Endothelial cell of umbilical vein (primary cell): ENCODE data around the gene PAX6. TPM values are rescaled to one million over a fixed set of nuclear protein-coding genes. Genes with fewer than 3 reads are reported as not detected.

Source experiments
- BruUV-seq: library from RNA; stranded (reverse); fragments of 400-500 nt; replicated peaks from 2 replicates; lab custom pipeline; 2021; lab: Mats Ljungman, UMichigan
- CTCF ChIA-PET: fragments of 300-600, 350-600 bp; sonication (Branson Sonifier 250); formaldehyde crosslinking; loops from one replicate; lab custom pipeline; 2021; ENCODE audit warnings: antibody characterized with exemption, inconsistent platforms; lab: Charles Lee
- POLR2A ChIA-PET: fragments of 300-600, 350-600 bp; sonication (Branson Sonifier 250); formaldehyde crosslinking; loops from one replicate; lab custom pipeline; 2021; ENCODE audit warnings: antibody characterized with exemption, inconsistent platforms; lab: Charles Lee
- DNase-seq: peaks from one replicate; pipeline ENCODE4 v3.0.0-alpha.2; 2011; ENCODE audit warnings: low read depth, low spot score
- FAIRE-seq: peaks from 2 replicates; lab custom pipeline; 2011; peaks lifted over from hg19 to GRCh38; lab: Jason Lieb, UNC
- H2AFZ ChIP-seq: 2 replicates; pipeline ENCODE4 v1.6.0; 2012; ENCODE audit warnings: low read depth, low read length, control low read depth, inconsistent platforms
- H3K27ac ChIP-seq: 2 replicates; pipeline ENCODE4 v1.5.1; 2011; ENCODE audit warnings: low read depth, mild to moderate bottlenecking, control low read depth, low read length, moderate library complexity; ENCODE audit not compliant: insufficient read depth
- H3K27me3 ChIP-seq, 2 experiments: 2 replicates each; pipeline versions ENCODE4 v1.6.0 to v1.6.1; 2011; ENCODE audit warnings: low read length in 2 of 2, mixed read lengths in 1 of 2; ENCODE audit not compliant: control insufficient read depth in 2 of 2, insufficient read depth in 2 of 2
- H3K36me3 ChIP-seq, 2 experiments: 2 replicates in 1 of 2; 3 replicates in 1 of 2; pipeline ENCODE4 v1.5.1; 2011; ENCODE audit warnings: low read length in 2 of 2, mild to moderate bottlenecking in 1 of 2, moderate library complexity in 1 of 2; ENCODE audit not compliant: control insufficient read depth in 2 of 2, insufficient read depth in 2 of 2; ENCODE audit errors: extremely low read depth in 1 of 2
- H3K4me1 ChIP-seq: 3 replicates; pipeline ENCODE4 v1.5.1; 2011; ENCODE audit warnings: mild to moderate bottlenecking, low read length; ENCODE audit not compliant: control insufficient read depth, insufficient read depth; ENCODE audit errors: extremely low read depth
- H3K4me2 ChIP-seq: 2 replicates; pipeline ENCODE4 v1.6.1; 2011; ENCODE audit warnings: low read length, control low read depth, mixed read lengths; ENCODE audit not compliant: insufficient read depth
- H3K4me3 ChIP-seq, 3 experiments: fragments of 200-600 bp in 1 of 3; sonication (generic), shearing (Covaris generic) in 1 of 3; replicated peaks in 1 of 3; 2 replicates each; pipeline ENCODE4 v1.5.1; 2011 to 2016; ENCODE audit warnings: control low read depth in 3 of 3, low read length in 3 of 3, mild to moderate bottlenecking in 2 of 3, inconsistent platforms in 1 of 3, low read depth in 1 of 3, moderate library complexity in 1 of 3; ENCODE audit not compliant: insufficient read depth in 1 of 3
- H3K79me2 ChIP-seq: 2 replicates; pipeline ENCODE4 v1.6.0; 2012; ENCODE audit warnings: low read length, inconsistent platforms; ENCODE audit not compliant: control insufficient read depth, insufficient read depth
- H3K9ac ChIP-seq: replicated peaks from 2 replicates; pipeline ENCODE3; 2011; ENCODE audit warnings: low read length, control low read depth; ENCODE audit not compliant: insufficient read depth; ENCODE audit errors: extremely low read depth
- H3K9me1 ChIP-seq: replicated peaks from 3 replicates; pipeline ENCODE4 v1.6.0; 2011; ENCODE audit warnings: mild to moderate bottlenecking, low read length; ENCODE audit not compliant: control insufficient read depth, insufficient read depth; ENCODE audit errors: extremely low read depth
- H3K9me3 ChIP-seq: replicated peaks from 2 replicates; pipeline ENCODE4 v1.5.1; 2012; ENCODE audit warnings: low read length, inconsistent platforms; ENCODE audit not compliant: control insufficient read depth, insufficient read depth
- H4K20me1 ChIP-seq: replicated peaks from 2 replicates; pipeline ENCODE3; 2011; ENCODE audit warnings: mild to moderate bottlenecking, low read length; ENCODE audit not compliant: control insufficient read depth, insufficient read depth; ENCODE audit errors: extremely low read depth
- CTCF ChIP-seq, 2 donors: IDR thresholded peaks; 1 replicate in 1 of 2; 2 replicates in 1 of 2; pipeline ENCODE4 v1.5.1; 2011; ENCODE audit warnings: low read length in 2 of 2, mild to moderate bottlenecking in 2 of 2, moderate library complexity in 2 of 2, control low read depth in 1 of 2, inconsistent platforms in 1 of 2, low read depth in 1 of 2; ENCODE audit not compliant: insufficient read depth in 1 of 2; ENCODE audit errors: extremely low read depth in 1 of 2
- GATA2 ChIP-seq: IDR thresholded peaks from 2 replicates; pipeline ENCODE4 v1.7.0; 2011; ENCODE audit warnings: low read depth, mild to moderate bottlenecking, moderate library complexity, mixed read lengths, low read length; ENCODE audit not compliant: insufficient read length, insufficient read depth
- JUN ChIP-seq: IDR thresholded peaks from 2 replicates; pipeline ENCODE4 v1.6.1; 2011; ENCODE audit warnings: borderline replicate concordance, low read depth; ENCODE audit not compliant: insufficient read length, insufficient read depth
- dilution Hi-C: fragments of 300-500 bp; cut with MboI; formaldehyde crosslinking; loops from one replicate; pipeline ENCODE4 v1.15.0; 2019; ENCODE audit warnings: low sequenced_read_pairs; ENCODE audit not compliant: extremely low pct_ligation_motif_present
- intact Hi-C: fragments of 100-400 bp; cut with micrococcal nuclease; formaldehyde crosslinking; loops from one replicate; pipeline ENCODE4 v1.10.0; 2022
- polyA plus RNA-seq, 4 experiments: library from polyadenylated mRNA; depleted of rRNA in 3 of 4; stranded (reverse) in 3 of 4; unstranded in 1 of 4; fragments of >200 nt; gene quantifications; 2 replicates each; pipeline versions ENCODE4 v1.2.1 to v1.2.3, GENCODE V29; 2011 to 2012; ENCODE audit warnings: missing spikeins in 1 of 4
- total RNA-seq: library from RNA; stranded (reverse); gene quantifications from 2 replicates; pipeline ENCODE4 v1.2.3, GENCODE V29; 2021

PAX6 gene
- total and polyA plus RNA-seq, 2 donors (not counting 3 experiments of a cell fraction or from before 2014, with no cell fraction given) = not detected

- Histone ChIP-seq H3K9me3 (no peaks in the 10 kb centered on the region), H3K36me3 (no peaks in the 10 kb centered on the region), H3K27me3 (peaks cover 75 to 91% of the 10 kb centered on the region in 2 experiments), H3K4me3 (no peak overlapping the region), H4K20me1 (no peaks in the 10 kb centered on the region), H3K9ac (no peak overlapping the region), H2AFZ (no peak overlapping the region), H3K27ac (no peak overlapping the region), H3K9me1 (no peaks in the 10 kb centered on the region), H3K4me2 (no peak overlapping the region), H3K4me1 (peaks cover 3% of the 10 kb centered on the region), H3K79me2 (no peaks in the 10 kb centered on the region)
- TF ChIP-seq JUN (no peak), GATA2 (no peak), CTCF (IDR thresholded peaks at IDR 0.05; ENCODE audit: extremely low read depth in 1 of 2, insufficient read depth in 1 of 2, low read depth in 1 of 2, low read length in 2 of 2) (no peak)
- intact Hi-C loops = loop anchor here (5.0 kb wide), 1 partner anchor 460 kb away; the partner anchor contains the start of genes DCDC1 and DNAJC24
- ChIA-PET POLR2A (no interaction called here), CTCF (no interaction called here)
- dilution Hi-C loops = no loop called here
- DNase-seq (no peak), FAIRE-seq (peak; percentile 52)
- no TSS peak for BruUV-seq
Measured at GRCh38 chr11:31827455-31828206, 16.5 kb upstream of the PAX6 start.
